Stimulated activated CD8-positive, alpha-beta memory T cell treated with anti-CD3 and anti-CD28 coated beads, Interleukin-12 subunit alpha, Interleukin-12 subunit beta, amount 100 ng/mL, for 1 hour (primary cell): ENCODE measurements around the gene LCLAT1.

ENCODE experiments used
- DNase-seq: peaks from one replicate; pipeline ENCODE4 v3.0.0-alpha.2; 2020; ENCODE audit warnings: low read depth

Gene LCLAT1

DNA sequence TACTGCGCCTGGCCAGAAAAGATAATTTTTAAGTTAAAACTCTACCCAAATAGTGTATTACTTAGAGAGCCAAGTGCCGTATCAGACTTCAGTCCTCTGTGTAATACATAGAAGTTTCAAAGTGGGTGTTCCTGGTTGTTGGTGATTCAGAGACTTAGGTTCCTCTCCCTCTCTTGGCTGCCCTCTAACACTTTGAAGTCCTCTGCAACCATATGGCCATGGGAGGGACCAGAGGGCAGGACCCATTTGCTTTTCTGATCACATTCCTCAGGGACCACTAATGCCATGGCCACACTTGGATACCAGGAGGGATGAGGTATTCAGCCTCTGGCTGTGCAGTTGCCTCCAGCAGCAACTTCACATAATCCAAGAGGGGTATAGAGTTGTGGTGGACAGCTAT lies 228.7 kb downstream of the LCLAT1 start:
- DNase-seq, result no peak

DNA sequence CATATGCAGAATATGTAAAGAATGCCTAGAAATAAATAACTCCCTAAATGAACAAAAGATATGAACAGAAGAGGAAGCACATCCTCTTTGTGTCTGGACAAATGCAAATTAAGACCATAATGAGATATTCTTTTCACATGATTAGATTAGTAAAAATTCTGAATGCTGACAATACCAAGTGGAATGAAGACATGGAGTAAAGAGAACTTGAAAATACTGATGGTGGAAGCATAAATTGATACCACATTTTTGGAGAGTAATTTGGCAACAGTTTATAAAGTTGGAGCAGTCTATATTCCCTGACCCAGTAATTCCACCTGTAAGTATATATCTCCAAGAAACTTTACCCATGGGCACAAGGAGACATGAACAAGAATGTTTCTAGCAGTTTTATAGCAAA lies 230.2 kb downstream of the LCLAT1 start:
- DNase-seq, result no peak

GRCh38 chr2:30677861-30678385 lies 230.9 kb downstream of the LCLAT1 start:
- DNase-seq, result no peak

DNA sequence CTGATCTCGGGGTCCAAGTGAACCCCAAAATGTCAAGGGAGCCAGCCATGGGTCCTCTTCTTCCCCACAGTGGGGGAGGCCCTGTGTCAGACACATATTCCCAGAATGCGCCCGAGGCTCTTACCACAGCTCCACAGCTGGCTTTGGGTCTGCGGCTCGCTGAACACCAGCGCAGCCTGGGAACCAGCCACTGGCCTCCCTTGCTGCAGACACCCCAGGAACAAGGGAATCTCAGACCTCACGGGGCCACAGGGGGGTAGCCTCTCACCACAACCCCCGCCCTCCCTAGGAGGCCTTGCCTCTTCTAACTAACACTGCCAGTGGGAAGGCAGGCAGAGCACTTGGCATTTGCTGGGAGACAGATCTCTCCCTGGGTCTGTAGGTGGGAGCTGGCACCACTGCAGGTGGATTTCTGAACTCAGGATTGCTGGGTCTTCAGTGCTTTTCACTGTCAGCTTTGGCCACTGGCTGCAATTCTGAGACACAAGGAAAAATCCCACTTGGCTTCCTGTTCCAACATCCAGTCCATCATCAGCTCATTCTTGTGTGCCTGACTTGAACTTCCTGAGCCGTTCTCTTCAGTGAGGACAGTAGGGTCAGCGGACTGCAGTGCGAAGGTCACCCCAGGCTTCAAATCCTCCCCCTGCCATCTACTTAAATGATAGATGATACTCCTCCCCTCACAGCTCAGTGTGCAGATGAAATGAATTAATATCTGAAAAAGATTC lies 231.5 kb downstream of the LCLAT1 start:
- no peak for DNase-seq

- DNase-seq, result no peak
Measured at GRCh38 chr2:30679426-30680088, 232.5 kb downstream of the LCLAT1 start.

- DNase-seq, result no peak
Measured at GRCh38 chr2:30680121-30680520, 233.1 kb downstream of the LCLAT1 start.

DNA sequence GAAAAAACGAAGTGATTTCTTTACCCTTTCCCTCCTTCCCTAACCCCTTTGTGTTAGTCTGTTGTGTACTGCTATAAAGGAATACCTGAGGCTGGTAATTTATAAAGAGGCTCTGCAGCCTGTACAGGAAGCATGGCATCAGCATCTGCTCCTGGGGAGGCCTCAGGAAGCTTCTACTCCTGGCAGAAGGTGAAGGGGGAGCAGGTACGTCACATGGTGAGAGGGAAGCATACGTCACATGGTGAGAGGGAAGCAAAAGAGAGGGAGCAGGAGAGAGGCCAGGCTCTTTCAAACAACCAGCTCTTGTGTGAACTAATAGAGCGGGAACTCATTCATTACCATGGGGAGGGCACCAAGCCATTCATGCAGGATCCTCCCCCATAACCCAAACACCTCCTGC lies 234.0 kb downstream of the LCLAT1 start:
- DNase-seq, result no peak

DNA sequence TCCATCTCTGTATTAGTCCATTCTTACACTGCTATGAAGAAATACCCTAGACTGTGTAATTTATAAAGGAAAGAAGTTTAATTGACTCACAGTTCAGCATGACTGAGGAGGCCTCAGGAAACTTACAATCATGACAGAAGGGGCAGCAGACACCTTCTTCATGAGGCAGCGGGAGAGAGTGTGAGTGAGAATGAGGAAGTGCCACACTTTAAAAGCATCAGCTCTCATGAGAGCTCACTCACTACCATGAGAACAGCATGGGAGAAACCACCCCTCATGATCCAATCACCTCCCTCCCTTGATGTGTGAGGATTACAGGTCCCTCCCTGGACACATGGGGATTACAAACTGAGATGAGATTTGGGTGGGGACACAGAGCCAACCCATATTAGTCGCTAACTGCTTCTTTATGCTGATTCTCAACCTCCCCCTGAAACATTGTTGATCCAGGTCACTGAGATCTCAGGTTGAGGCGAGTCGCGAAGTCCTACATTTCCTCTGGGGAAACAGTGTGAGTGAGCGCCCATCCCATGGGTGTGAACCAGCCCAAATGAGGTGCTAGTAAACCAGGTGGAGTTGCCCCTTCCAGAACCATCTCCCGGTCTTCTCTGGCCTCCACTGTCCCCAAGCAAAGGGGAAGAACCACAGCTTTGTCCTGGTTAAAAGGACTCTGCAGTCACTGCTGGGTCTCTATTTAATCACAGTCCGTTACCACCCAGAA lies 236.3 kb downstream of the LCLAT1 start:
- no peak for DNase-seq

- DNase-seq, result no peak
Measured at GRCh38 chr2:30684026-30684425, 237.0 kb downstream of the LCLAT1 start.

- no peak for DNase-seq
Measured at GRCh38 chr2:30684516-30684915, 237.5 kb downstream of the LCLAT1 start.

GRCh38 chr2:30684996-30685395 lies 237.9 kb downstream of the LCLAT1 start:
- no peak for DNase-seq

DNA sequence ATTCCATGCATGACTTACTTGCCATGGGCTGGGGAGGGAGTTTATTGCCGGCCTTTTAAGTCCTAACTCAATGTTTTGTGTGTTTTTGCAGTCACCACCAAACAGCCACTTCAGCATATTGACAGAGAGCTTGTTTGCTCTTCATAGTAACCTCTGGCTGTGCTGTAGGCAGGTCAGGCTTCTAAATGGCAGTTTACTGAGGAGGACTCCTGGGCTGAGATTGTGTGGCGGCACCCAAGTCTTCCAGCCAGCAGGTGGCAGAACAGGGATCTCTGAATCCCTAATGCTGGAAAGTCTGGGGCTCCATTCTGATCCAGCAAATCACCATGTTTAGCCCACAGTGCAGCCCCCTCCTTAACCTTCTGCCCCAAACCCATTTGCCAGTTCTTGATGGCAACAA lies 239.0 kb downstream of the LCLAT1 start:
- DNase-seq, result no peak

DNA sequence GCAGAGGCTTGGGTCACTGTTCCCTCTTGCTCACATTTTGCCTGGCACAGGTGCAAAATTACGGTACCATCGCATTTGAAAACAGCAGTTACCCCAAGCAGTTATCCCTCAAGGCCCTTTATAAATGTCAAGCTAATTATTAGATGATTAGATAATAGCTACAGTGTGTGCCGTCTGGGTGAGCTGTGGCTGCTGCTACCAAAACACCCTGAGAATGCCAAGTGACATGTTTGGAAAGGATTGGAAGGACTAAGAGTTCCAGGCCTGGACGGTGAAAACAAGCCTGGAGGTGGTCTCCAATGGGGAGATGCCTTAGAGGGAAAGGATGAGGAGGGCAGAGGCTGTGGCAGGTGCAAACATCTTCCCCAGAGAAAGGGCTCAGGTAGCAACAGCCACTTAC lies 239.6 kb downstream of the LCLAT1 start:
- no peak for DNase-seq

- DNase-seq, result no peak
Measured at GRCh38 chr2:30688956-30689401, 241.9 kb downstream of the LCLAT1 start.

- no peak for DNase-seq
Measured at GRCh38 chr2:30689496-30690125, 242.6 kb downstream of the LCLAT1 start.

DNA sequence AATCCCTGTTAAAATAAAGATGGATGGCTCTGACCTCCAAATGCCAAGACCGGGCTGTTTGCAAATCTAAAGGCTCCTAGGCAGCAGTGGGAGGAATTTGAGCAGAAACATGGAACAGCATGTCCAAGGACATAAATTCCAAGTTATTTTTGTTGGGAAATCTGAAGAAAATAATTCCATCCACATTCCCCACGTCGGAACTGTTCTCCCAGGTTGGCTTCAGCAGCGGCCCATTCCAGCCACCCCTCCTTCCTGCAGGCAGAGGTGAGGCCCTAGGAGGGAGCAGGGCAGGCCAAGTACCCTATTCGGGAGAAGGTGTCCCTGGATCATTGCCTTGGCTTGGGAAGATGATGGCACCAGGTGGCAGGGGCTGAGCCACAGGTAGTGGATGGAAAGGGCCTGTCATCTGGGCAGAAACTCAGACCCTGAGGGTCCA lies 243.1 kb downstream of the LCLAT1 start:
- DNase-seq, result no peak

- no peak for DNase-seq
Measured at GRCh38 chr2:30691091-30691947, 244.3 kb downstream of the LCLAT1 start.

GRCh38 chr2:30691948-30692828 lies 245.1 kb downstream of the LCLAT1 start:
- DNase-seq, result no peak

GRCh38 chr2:30692829-30693275 lies 245.8 kb downstream of the LCLAT1 start:
- DNase-seq, result no peak
